Progenitor cell of endocrine pancreas (in vitro differentiated cells): ENCODE results near the gene TDG. TPM values are rescaled to one million over a fixed set of nuclear protein-coding genes. Genes with fewer than 3 reads are reported as not detected.
"Not testable (repeated sequence)": the region's sequence is repeated elsewhere in the genome, so short reads cannot be mapped to it uniquely, and the experiment has no call there.

Experiments used
- DNase-seq: peaks from one replicate; pipeline ENCODE4 v3.0.0; 2021; ENCODE audit warnings: low spot score; ENCODE audit not compliant: unreplicated experiment
- H3K27ac Mint-ChIP-seq: 2 replicates; pipeline ENCODE4 v1.8.0; 2021; ENCODE audit warnings: mild to moderate bottlenecking, moderate library complexity, mixed read lengths
- H3K27me3 Mint-ChIP-seq: 2 replicates; pipeline ENCODE4 v1.8.0; 2021; ENCODE audit warnings: mixed read lengths
- H3K36me3 Mint-ChIP-seq: 2 replicates; pipeline ENCODE4 v1.8.0; 2022; ENCODE audit warnings: mixed read lengths; ENCODE audit not compliant: insufficient read depth
- H3K4me1 Mint-ChIP-seq: 2 replicates; pipeline ENCODE4 v1.8.0; 2021; ENCODE audit warnings: low read depth, mixed read lengths
- H3K4me3 Mint-ChIP-seq: 2 replicates; pipeline ENCODE4 v1.8.0; 2021; ENCODE audit warnings: low read depth, mild to moderate bottlenecking, moderate library complexity, mixed read lengths
- H3K9me3 Mint-ChIP-seq: 2 replicates; pipeline ENCODE4 v1.8.0; 2021; ENCODE audit warnings: low read depth, mixed read lengths
- CTCF ChIP-seq: fragments of 200-600 bp; sonication (generic); IDR thresholded peaks from one replicate; pipeline ENCODE4 v1.5.0; 2021; ENCODE audit warnings: antibody characterized with exemption, mild to moderate bottlenecking; ENCODE audit not compliant: unreplicated experiment
- total RNA-seq: library from RNA; stranded (reverse); gene quantifications from 2 replicates; pipeline ENCODE4 v1.2.1, GENCODE V29; 2021

TDG gene
- total RNA-seq, 1 donor from 2014 or later, result 52.9 TPM

- no peaks in the 10 kb centered on the region for H3K4me1 Mint-ChIP-seq
- H3K4me3 Mint-ChIP-seq, result no peak overlapping the region
- H3K36me3 Mint-ChIP-seq, result no peaks in the 10 kb centered on the region
- no peak for DNase-seq
- no peak for TF ChIP-seq CTCF
- H3K27ac Mint-ChIP-seq, result no peak overlapping the region
- H3K27me3 Mint-ChIP-seq, result peaks cover 5% of the 10 kb centered on the region
- no peaks in the 10 kb centered on the region for H3K9me3 Mint-ChIP-seq
Observed at GRCh38 chr12:104012331-104012730, 46.7 kb downstream of the TDG start.

GRCh38 chr12:104021862-104022261 lies 56.2 kb downstream of the TDG start:
- not testable (repeated sequence) for H3K36me3 Mint-ChIP-seq, DNase-seq, H3K4me3 Mint-ChIP-seq, H3K27ac Mint-ChIP-seq, H3K9me3 Mint-ChIP-seq, H3K4me1 Mint-ChIP-seq
- peaks cover 18% of the 10 kb centered on the region for H3K27me3 Mint-ChIP-seq

GRCh38 chr12:104022786-104023185 lies 57.1 kb downstream of the TDG start:
- Mint-ChIP-seq H3K4me3 (no peak overlapping the region), H3K9me3 (peaks cover 4% of the 10 kb centered on the region), H3K27ac (no peak overlapping the region), H3K4me1 (no peaks in the 10 kb centered on the region), H3K27me3 (peaks cover 18% of the 10 kb centered on the region), H3K36me3 (no peaks in the 10 kb centered on the region)
- TF ChIP-seq CTCF, result no peak
- no peak for DNase-seq

- Mint-ChIP-seq H3K9me3 (peaks cover 4% of the 10 kb centered on the region), H3K4me3 (no peak overlapping the region), H3K27me3 (peaks cover 18% of the 10 kb centered on the region), H3K4me1 (no peaks in the 10 kb centered on the region), H3K27ac (no peak overlapping the region), H3K36me3 (no peaks in the 10 kb centered on the region)
- TF ChIP-seq CTCF, result no peak
- DNase-seq, result no peak
Observed at GRCh38 chr12:104023710-104024109, 58.0 kb downstream of the TDG start.

GRCh38 chr12:104024348-104024747 lies 58.7 kb downstream of the TDG start:
- Mint-ChIP-seq H3K27me3 (peaks cover 18% of the 10 kb centered on the region), H3K36me3 (no peaks in the 10 kb centered on the region), H3K27ac (no peak overlapping the region), H3K4me1 (no peaks in the 10 kb centered on the region), H3K9me3 (peaks cover 4% of the 10 kb centered on the region), H3K4me3 (no peak overlapping the region)
- no peak for DNase-seq
- no peak for TF ChIP-seq CTCF

GRCh38 chr12:104025771-104026170 lies 60.1 kb downstream of the TDG start:
- no peak for DNase-seq
- Mint-ChIP-seq H3K4me1 (no peaks in the 10 kb centered on the region), H3K36me3 (no peaks in the 10 kb centered on the region), H3K27me3 (peaks cover 11% of the 10 kb centered on the region), H3K4me3 (no peak overlapping the region), H3K9me3 (peaks cover 4% of the 10 kb centered on the region), H3K27ac (no peak overlapping the region)
- no peak for TF ChIP-seq CTCF
